Loucy (cell line): ENCODE data around the gene SUPV3L1.

Experiments
- EZH2phosphoT487 ChIP-seq: fragments of 200-600 bp; IDR thresholded peaks from 2 replicates; pipeline ENCODE4 v1.6.1; 2018; ENCODE audit warnings: antibody characterized with exemption, mild to moderate bottlenecking, moderate library complexity, borderline replicate concordance
- TF ChIP-seq, protein P1 (sequence below): fragments of 200-600 bp; sonication (generic); conservative IDR thresholded peaks from 2 replicates; pipeline ENCODE4 v1.5.1; 2014; ENCODE audit warnings: mild to moderate bottlenecking, antibody characterized with exemption, low read length

DNA sequence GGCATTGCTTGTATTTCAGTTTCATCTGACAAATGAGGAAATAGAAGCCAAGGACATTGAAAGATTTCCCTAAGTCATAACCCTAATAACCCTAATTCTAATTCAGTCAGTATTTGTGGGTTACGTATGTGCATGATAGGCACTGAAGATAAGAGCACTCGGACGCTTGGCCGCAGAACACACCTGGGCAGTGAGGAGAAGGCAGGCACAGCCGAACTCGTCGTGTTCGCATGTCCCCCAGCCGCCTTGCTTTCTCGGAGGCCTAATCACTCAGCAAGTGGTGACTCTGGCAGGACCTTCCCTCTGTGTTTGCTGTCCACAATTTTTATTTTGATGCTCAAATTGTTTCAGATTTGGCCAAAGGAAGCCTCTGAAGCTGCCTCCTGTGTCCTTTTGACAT is 63.8 kb downstream of the SUPV3L1 start:
- TF ChIP-seq, protein P1, sequence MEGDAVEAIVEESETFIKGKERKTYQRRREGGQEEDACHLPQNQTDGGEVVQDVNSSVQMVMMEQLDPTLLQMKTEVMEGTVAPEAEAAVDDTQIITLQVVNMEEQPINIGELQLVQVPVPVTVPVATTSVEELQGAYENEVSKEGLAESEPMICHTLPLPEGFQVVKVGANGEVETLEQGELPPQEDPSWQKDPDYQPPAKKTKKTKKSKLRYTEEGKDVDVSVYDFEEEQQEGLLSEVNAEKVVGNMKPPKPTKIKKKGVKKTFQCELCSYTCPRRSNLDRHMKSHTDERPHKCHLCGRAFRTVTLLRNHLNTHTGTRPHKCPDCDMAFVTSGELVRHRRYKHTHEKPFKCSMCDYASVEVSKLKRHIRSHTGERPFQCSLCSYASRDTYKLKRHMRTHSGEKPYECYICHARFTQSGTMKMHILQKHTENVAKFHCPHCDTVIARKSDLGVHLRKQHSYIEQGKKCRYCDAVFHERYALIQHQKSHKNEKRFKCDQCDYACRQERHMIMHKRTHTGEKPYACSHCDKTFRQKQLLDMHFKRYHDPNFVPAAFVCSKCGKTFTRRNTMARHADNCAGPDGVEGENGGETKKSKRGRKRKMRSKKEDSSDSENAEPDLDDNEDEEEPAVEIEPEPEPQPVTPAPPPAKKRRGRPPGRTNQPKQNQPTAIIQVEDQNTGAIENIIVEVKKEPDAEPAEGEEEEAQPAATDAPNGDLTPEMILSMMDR: no peak
- no peak for TF ChIP-seq EZH2phosphoT487
